HCT116 (cell line): ENCODE results near the gene DHX40. TPM values are rescaled to one million over a fixed set of nuclear protein-coding genes. Genes with fewer than 3 reads are reported as not detected.
A peak's percentile ranks its signal among the peaks of the same experiment; 100 is the strongest.

Experiments
- ATAC-seq: fragments of 200-7000 bp; cut with Tn5 transposase; 2 replicates; pipeline ENCODE4 v1.9.1; 2020; ENCODE audit warnings: mild to moderate bottlenecking, moderate library complexity
- Bru-seq: library from RNA; stranded (reverse); fragments of 400-500 nt; gene quantifications from one replicate; lab custom pipeline; 2021; lab: Mats Ljungman, UMichigan
- BruChase-seq, 2 experiments: library from RNA; stranded (reverse); fragments of 400-500 nt; gene quantifications; one replicate each; lab custom pipeline; 2021; lab: Mats Ljungman, UMichigan
- BruUV-seq: library from RNA; stranded (reverse); fragments of 400-500 nt; replicated peaks from 2 replicates; lab custom pipeline; 2021; lab: Mats Ljungman, UMichigan
- CTCF ChIA-PET: fragments of 300-600 bp; sonication (Branson Sonifier 250); formaldehyde crosslinking; loops from one replicate; lab custom pipeline; 2021; ENCODE audit warnings: antibody characterized with exemption; lab: Charles Lee
- POLR2A ChIA-PET: fragments of 300-600, 350-600 bp; sonication (Branson Sonifier 250); formaldehyde crosslinking; loops from one replicate; lab custom pipeline; 2021; ENCODE audit warnings: antibody characterized with exemption; lab: Charles Lee
- RAD21 ChIA-PET, 2 experiments: fragments of 300-600 bp; sonication (Branson Sonifier 250); formaldehyde crosslinking; loops; one replicate each; lab custom pipeline; 2023; ENCODE audit warnings: low total read pairs in 2 of 2; ENCODE audit not compliant: uncharacterized antibody in 2 of 2, unreplicated experiment in 2 of 2, low non-redundant PET in 1 of 2; lab: Charles Lee
- DNase-seq: peaks from one replicate; pipeline ENCODE4 v3.0.0-alpha.2; 2010; ENCODE audit warnings: low read depth, low spot score
- H2AFZ ChIP-seq: fragments of 200-600 bp; shearing (Covaris generic), sonication (generic); 2 replicates; pipeline ENCODE4 v1.6.1; 2017; ENCODE audit warnings: low read depth, mixed run types, mixed read lengths, antibody characterized with exemption, low read length; ENCODE audit not compliant: poor library complexity, severe bottlenecking
- H3K27ac ChIP-seq: 2 replicates; pipeline ENCODE4 v1.5.1; 2012; ENCODE audit warnings: low read depth, low read length
- H3K27me3 ChIP-seq: fragments of 200-600 bp; sonication (generic); 2 replicates; pipeline ENCODE4 v1.6.1; 2016; ENCODE audit warnings: mixed run types, low read length, mixed read lengths; ENCODE audit not compliant: insufficient read depth
- H3K36me3 ChIP-seq, 2 experiments: fragments of 200-500 bp in 1 of 2; fragments of 200-600 bp in 1 of 2; sonication (Bioruptor generic) in 1 of 2; sonication (generic) in 1 of 2; 2 replicates each; pipeline versions ENCODE4 v1.5.1 to v1.6.1; 2014 to 2016; ENCODE audit warnings: low read length in 2 of 2, inconsistent platforms in 1 of 2, mixed read lengths in 1 of 2, mixed run types in 1 of 2; ENCODE audit not compliant: insufficient read depth in 2 of 2, control insufficient read depth in 1 of 2
- H3K4me1 ChIP-seq, 2 experiments: fragments of 200-600 bp in 1 of 2; sonication (generic) in 1 of 2; 2 replicates each; pipeline versions ENCODE4 v1.5.1 to v1.6.1; 2012 to 2017; ENCODE audit warnings: low read length in 2 of 2, inconsistent platforms in 1 of 2, mild to moderate bottlenecking in 1 of 2, mixed read lengths in 1 of 2, mixed run types in 1 of 2, moderate library complexity in 1 of 2; ENCODE audit not compliant: insufficient read depth in 2 of 2, control insufficient read depth in 1 of 2
- H3K4me2 ChIP-seq: fragments of 200-600 bp; sonication (generic); 2 replicates; pipeline ENCODE4 v1.6.1; 2017; ENCODE audit warnings: mixed run types, low read length, mixed read lengths
- H3K4me3 ChIP-seq, 2 experiments: fragments of 200-600 bp in 1 of 2; sonication (generic) in 1 of 2; replicated peaks in 1 of 2; 2 replicates each; pipeline ENCODE4 v1.5.1; 2011 to 2016; ENCODE audit warnings: low read length in 2 of 2, control low read depth in 1 of 2, low read depth in 1 of 2, mild to moderate bottlenecking in 1 of 2, mixed read lengths in 1 of 2, mixed run types in 1 of 2
- H3K79me2 ChIP-seq: fragments of 200-600 bp; sonication (generic); 2 replicates; pipeline ENCODE4 v1.6.1; 2017; ENCODE audit warnings: mild to moderate bottlenecking, mixed run types, low read length, moderate library complexity, mixed read lengths; ENCODE audit not compliant: insufficient read depth
- H3K9ac ChIP-seq: fragments of 200-600 bp; sonication (generic); 2 replicates; pipeline ENCODE4 v1.6.1; 2016; ENCODE audit warnings: low read length, mixed read lengths
- H3K9me2 ChIP-seq: fragments of 200-600 bp; sonication (generic), shearing (Covaris generic); 2 replicates; pipeline ENCODE4 v1.6.1; 2017; ENCODE audit warnings: mixed run types, mild to moderate bottlenecking, moderate library complexity; ENCODE audit not compliant: insufficient read depth
- H3K9me3 ChIP-seq, 2 experiments: fragments of 200-500 bp in 1 of 2; fragments of 200-600 bp in 1 of 2; sonication (Bioruptor generic) in 1 of 2; sonication (generic) in 1 of 2; 2 replicates each; pipeline ENCODE4 v1.6.1; 2014 to 2017; ENCODE audit warnings: low read length in 2 of 2, mixed read lengths in 2 of 2, inconsistent platforms in 1 of 2, low read depth in 1 of 2, mild to moderate bottlenecking in 1 of 2, mixed run types in 1 of 2, moderate library complexity in 1 of 2; ENCODE audit not compliant: control insufficient read depth in 1 of 2, insufficient read depth in 1 of 2
- H4K20me1 ChIP-seq: fragments of 200-600 bp; sonication (generic), shearing (Covaris generic); 2 replicates; pipeline ENCODE4 v1.6.1; 2017; ENCODE audit warnings: mixed run types, mild to moderate bottlenecking, moderate library complexity; ENCODE audit not compliant: insufficient read depth
- ATF3 ChIP-seq: IDR thresholded peaks from 2 replicates; pipeline ENCODE4 v1.6.1; 2012
- CBX3 ChIP-seq: IDR thresholded peaks from 2 replicates; pipeline ENCODE4 v1.6.1; 2012; ENCODE audit warnings: low read depth
- CEBPB ChIP-seq: IDR thresholded peaks from 2 replicates; pipeline ENCODE4 v1.6.1; 2012; ENCODE audit warnings: low read depth
- EGR1 ChIP-seq: IDR thresholded peaks from 2 replicates; pipeline ENCODE4 v1.6.1; 2012; ENCODE audit warnings: low read depth
- ELF1 ChIP-seq: IDR thresholded peaks from 2 replicates; pipeline ENCODE4 v1.6.1; 2012; ENCODE audit warnings: low read depth, borderline replicate concordance
- EZH2 ChIP-seq: fragments of 200-600 bp; sonication (generic); IDR thresholded peaks from 2 replicates; pipeline ENCODE4 v1.6.1; 2017; ENCODE audit warnings: antibody characterized with exemption, mixed run types
- EZH2phosphoT487 ChIP-seq: fragments of 200-600 bp; IDR thresholded peaks from 2 replicates; pipeline ENCODE4 v1.6.1; 2018; ENCODE audit warnings: antibody characterized with exemption, borderline replicate concordance
- FOSL1 ChIP-seq: IDR thresholded peaks from 2 replicates; pipeline ENCODE4 v1.6.1; 2012; ENCODE audit warnings: low read depth
- JUND ChIP-seq: IDR thresholded peaks from 2 replicates; pipeline ENCODE4 v1.6.1; 2012
- MAX ChIP-seq: IDR thresholded peaks from 2 replicates; pipeline ENCODE4 v1.6.1; 2012
- POLR2A ChIP-seq: IDR thresholded peaks from 2 replicates; pipeline ENCODE4 v1.7.0; 2011; ENCODE audit warnings: borderline replicate concordance; ENCODE audit not compliant: insufficient read depth, insufficient read length; ENCODE audit errors: extremely low read depth
- POLR2AphosphoS5 ChIP-seq: IDR thresholded peaks from 2 replicates; pipeline ENCODE4 v1.6.1; 2011; ENCODE audit warnings: mild to moderate bottlenecking, low read depth, low read length, moderate library complexity
- RAD21 ChIP-seq: IDR thresholded peaks from 2 replicates; pipeline ENCODE4 v1.6.1; 2012; ENCODE audit warnings: low read depth, mild to moderate bottlenecking
- REST ChIP-seq: IDR thresholded peaks from 2 replicates; pipeline ENCODE4 v1.6.1; 2012; ENCODE audit warnings: low read depth
- SIN3A ChIP-seq: IDR thresholded peaks from 2 replicates; pipeline ENCODE4 v1.6.1; 2012; ENCODE audit warnings: low read depth
- SRF ChIP-seq: IDR thresholded peaks from 2 replicates; pipeline ENCODE4 v1.6.1; 2012; ENCODE audit warnings: low read depth
- YY1 ChIP-seq: IDR thresholded peaks from 2 replicates; pipeline ENCODE4 v1.6.1; 2011; ENCODE audit warnings: low read length, low read depth, moderate library complexity, mild to moderate bottlenecking; ENCODE audit not compliant: insufficient replicate concordance; ENCODE audit errors: extremely low read depth
- ZBTB33 ChIP-seq: IDR thresholded peaks from 2 replicates; pipeline ENCODE4 v1.6.1; 2011; ENCODE audit warnings: mild to moderate bottlenecking, low read length, moderate library complexity; ENCODE audit not compliant: insufficient replicate concordance; ENCODE audit errors: extremely low read depth
- ZFX ChIP-seq: fragments of 450-650 bp; IDR thresholded peaks from 2 replicates; pipeline ENCODE4 v1.6.1; 2017
- ZNF274 ChIP-seq: fragments of 200-500 bp; sonication (Bioruptor generic); IDR thresholded peaks from 2 replicates; pipeline ENCODE4 v1.6.1; 2014; ENCODE audit warnings: mild to moderate bottlenecking, low read depth, low read length, inconsistent platforms
- intact Hi-C: fragments of 100-400 bp; cut with micrococcal nuclease; formaldehyde crosslinking; loops from 2 replicates; pipeline ENCODE4 v1.10.0; 2022
- long read RNA-seq: library from polyadenylated mRNA; unstranded; transcript quantifications from one replicate; pipeline ENCODE4 v2.0.0, GENCODE V29; 2021; ENCODE audit not compliant: unreplicated experiment
- polyA plus RNA-seq: library from polyadenylated mRNA; unstranded; fragments of >200 nt; gene quantifications from 2 replicates; pipeline ENCODE4 v1.2.1, GENCODE V29; 2012; ENCODE audit warnings: missing spikeins
- total RNA-seq: library from RNA; stranded (reverse); gene quantifications from one replicate; pipeline ENCODE4 v1.2.1, GENCODE V29; 2021; ENCODE audit not compliant: unreplicated experiment

Gene DHX40
- total RNA-seq (58.7 TPM), Bru-seq, nascent RNA (percentile 71 among the genes with signal in this experiment), BruChase-seq, experiment 1, labeled RNA remaining after a 6-hour chase (percentile 88 among the genes with signal in this experiment), BruChase-seq, experiment 2, labeled RNA remaining after a 2-hour chase (percentile 78 among the genes with signal in this experiment)
- polyA plus RNA-seq = 28.1 and 38.5 TPM in 2 replicates
- long read RNA-seq, transcript DHX40-201 (18 exons, 3,660 nt) = major isoform, 155 of 201 reads
- long read RNA-seq, partial matches to known transcripts = 10 of 201 reads
- long read RNA-seq, other reads (novel, unspliced or antisense) = 36 of 201 reads

- H3K9me3 ChIP-seq = peaks cover 0 to 7% of the 10 kb centered on the region in 2 experiments; a peak in 1 of 4 replicates
- no peak for TF ChIP-seq JUND
- TF ChIP-seq ATF3 = no peak
- no peak for TF ChIP-seq RAD21
- no peak for TF ChIP-seq ZNF274
- TF ChIP-seq MAX = peak; percentile 100
- TF ChIP-seq EGR1 = no peak
- TF ChIP-seq REST = no peak
- peak; percentile 100 for TF ChIP-seq CBX3
- peak; percentile 40 for TF ChIP-seq POLR2A
- TF ChIP-seq FOSL1 = no peak
- TF ChIP-seq ZFX = no peak; the same call in 1 of the 2 replicates
- TF ChIP-seq SIN3A = peak; percentile 89; the same call in 1 of the 2 replicates
- peak; percentile 67 for TF ChIP-seq ELF1
- TF ChIP-seq EZH2phosphoT487 = no peak
- TF ChIP-seq POLR2AphosphoS5 = peak; percentile 88
- peak; percentile 54 for TF ChIP-seq ZBTB33
- no peak for TF ChIP-seq EZH2
- peak; percentile 97 for TF ChIP-seq SRF
- peak; percentile 80 for TF ChIP-seq YY1
- TF ChIP-seq CEBPB = no peak
Observed at GRCh38 chr17:59565171-59565958, at the start of gene DHX40. Gene DHX40 (plus strand): TSS chr17:59565610. CDS start chr17:59565672, 62 bp downstream.

More at GRCh38 chr17:59565171-59565958, at the start of gene DHX40:
- CTCF ChIA-PET = no interaction called here
- ATAC-seq = peak; percentile 89
- peak; percentile 96 for DNase-seq
- intact Hi-C loops = no loop called here
- RAD21 ChIA-PET = interaction anchor here in 1 of 2 experiments (1.3 kb wide), 1 partner anchor 54 kb away, joined by 3 read pairs; the partner anchor contains the start of gene CLTC
- Histone ChIP-seq H4K20me1 (no peaks in the 10 kb centered on the region), H3K79me2 (peaks cover 22% of the 10 kb centered on the region), H3K9ac (peak within 1 kb of the TSS; percentile 77), H3K36me3 (peaks cover 1 to 3% of the 10 kb centered on the region in 2 experiments; a peak in 1 of 4 replicates), H3K9me2 (no peaks in the 10 kb centered on the region), H3K4me3 (peak within 1 kb of the TSS; percentile 97 to 100), H3K27ac (peak within 1 kb of the TSS; percentile 72), H2AFZ (peak within 1 kb of the TSS; percentile 96), H3K4me2 (peak within 1 kb of the TSS; percentile 70), H3K27me3 (no peaks in the 10 kb centered on the region), H3K4me1 (peaks cover 7 to 20% of the 10 kb centered on the region in 2 experiments)
- no TSS peak for BruUV-seq
- POLR2A ChIA-PET = interaction anchor here (1.2 kb wide), 1 partner anchor 30 kb away, joined by 3 read pairs; no protein-coding TSS in a partner anchor
